Measurements from ENCODE around the gene ASAP2.

Gene ASAP2

GRCh38 chr2:9299161-9300100, 92.8 kb downstream of the ASAP2 start:
- no peak overlapping the region for H3K27ac ChIP-seq (ENCODE audit: low read length)
- H3K9me3 ChIP-seq (replicated peaks; ENCODE audit: insufficient read depth, low read length) = no peaks in the 10 kb centered on the region
- no peak overlapping the region for H3K9ac ChIP-seq (ENCODE audit: low read length)
- no peaks in the 10 kb centered on the region for H3K79me2 ChIP-seq (ENCODE audit: low read length)
- TF ChIP-seq, protein P1, sequence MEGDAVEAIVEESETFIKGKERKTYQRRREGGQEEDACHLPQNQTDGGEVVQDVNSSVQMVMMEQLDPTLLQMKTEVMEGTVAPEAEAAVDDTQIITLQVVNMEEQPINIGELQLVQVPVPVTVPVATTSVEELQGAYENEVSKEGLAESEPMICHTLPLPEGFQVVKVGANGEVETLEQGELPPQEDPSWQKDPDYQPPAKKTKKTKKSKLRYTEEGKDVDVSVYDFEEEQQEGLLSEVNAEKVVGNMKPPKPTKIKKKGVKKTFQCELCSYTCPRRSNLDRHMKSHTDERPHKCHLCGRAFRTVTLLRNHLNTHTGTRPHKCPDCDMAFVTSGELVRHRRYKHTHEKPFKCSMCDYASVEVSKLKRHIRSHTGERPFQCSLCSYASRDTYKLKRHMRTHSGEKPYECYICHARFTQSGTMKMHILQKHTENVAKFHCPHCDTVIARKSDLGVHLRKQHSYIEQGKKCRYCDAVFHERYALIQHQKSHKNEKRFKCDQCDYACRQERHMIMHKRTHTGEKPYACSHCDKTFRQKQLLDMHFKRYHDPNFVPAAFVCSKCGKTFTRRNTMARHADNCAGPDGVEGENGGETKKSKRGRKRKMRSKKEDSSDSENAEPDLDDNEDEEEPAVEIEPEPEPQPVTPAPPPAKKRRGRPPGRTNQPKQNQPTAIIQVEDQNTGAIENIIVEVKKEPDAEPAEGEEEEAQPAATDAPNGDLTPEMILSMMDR (IDR thresholded peaks at IDR 0.05; ENCODE audit: low read length) = no peak
- no peak for TF ChIP-seq EZH2phosphoT487 (IDR thresholded peaks at IDR 0.05; ENCODE audit: low read length)
- TF ChIP-seq EZH2 (optimal IDR thresholded peaks at IDR 0.05; ENCODE audit: low read depth, low read length) = no peak
- H2AFZ ChIP-seq (ENCODE audit: low read length) = no peak overlapping the region
- no peaks in the 10 kb centered on the region for H3K9me2 ChIP-seq (replicated peaks; ENCODE audit: insufficient read depth, low read length)
- H3K27me3 ChIP-seq (replicated peaks; ENCODE audit: insufficient read depth, low read length) = no peaks in the 10 kb centered on the region
- no peaks in the 10 kb centered on the region for H3F3A ChIP-seq (ENCODE audit: insufficient read depth, low read length)
- no peaks in the 10 kb centered on the region for H3K36me3 ChIP-seq (replicated peaks; ENCODE audit: insufficient read depth, low read length)
- no peak for DNase-seq
- no peaks in the 10 kb centered on the region for H4K20me1 ChIP-seq (ENCODE audit: insufficient read depth, low read length)
- no peak overlapping the region for H3K4me3 ChIP-seq (ENCODE audit: low read length)
- peaks cover 6% of the 10 kb centered on the region; the same call in 1 of the 2 replicates for H3K4me1 ChIP-seq (ENCODE audit: low read length)
- H3K4me2 ChIP-seq (ENCODE audit: low read depth, low read length) = no peak overlapping the region

DNA sequence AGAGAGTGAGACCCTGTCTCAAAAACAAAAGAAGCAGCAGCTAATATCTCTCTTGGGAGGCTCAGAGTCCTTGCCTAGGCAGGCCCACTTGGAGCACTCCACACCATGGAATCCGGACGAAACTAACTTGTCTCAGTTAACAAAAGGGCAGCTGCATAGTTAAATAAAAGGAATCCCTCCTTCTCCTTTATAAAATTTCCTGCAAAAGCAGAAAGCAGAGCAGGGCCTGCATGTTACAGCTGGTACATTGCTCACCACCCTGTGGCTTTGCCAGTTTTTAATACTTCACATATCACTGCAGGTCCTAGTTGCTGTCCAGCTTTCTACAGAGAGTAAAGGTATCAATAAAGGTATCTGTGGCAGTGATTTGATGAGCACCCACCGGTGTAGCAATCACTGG, 93.6 kb downstream of the ASAP2 start:
- Histone ChIP-seq H3K9me2 (replicated peaks; ENCODE audit: insufficient read depth, low read length) (no peaks in the 10 kb centered on the region), H3K4me3 (ENCODE audit: low read length) (no peak overlapping the region), H3K36me3 (replicated peaks; ENCODE audit: insufficient read depth, low read length) (no peaks in the 10 kb centered on the region), H4K20me1 (ENCODE audit: insufficient read depth, low read length) (no peaks in the 10 kb centered on the region), H3K9me3 (replicated peaks; ENCODE audit: insufficient read depth, low read length) (no peaks in the 10 kb centered on the region), H3K27me3 (replicated peaks; ENCODE audit: insufficient read depth, low read length) (no peaks in the 10 kb centered on the region), H2AFZ (ENCODE audit: low read length) (no peak overlapping the region), H3K27ac (ENCODE audit: low read length) (no peak overlapping the region), H3K4me1 (ENCODE audit: low read length) (no peaks in the 10 kb centered on the region), H3K4me2 (ENCODE audit: low read depth, low read length) (no peak overlapping the region), H3K79me2 (ENCODE audit: low read length) (no peaks in the 10 kb centered on the region), H3K9ac (ENCODE audit: low read length) (no peak overlapping the region), H3F3A (ENCODE audit: insufficient read depth, low read length) (no peaks in the 10 kb centered on the region)
- TF ChIP-seq EZH2 (optimal IDR thresholded peaks at IDR 0.05; ENCODE audit: low read depth, low read length) (no peak), EZH2phosphoT487 (IDR thresholded peaks at IDR 0.05; ENCODE audit: low read length) (no peak)
- TF ChIP-seq, protein P1 (IDR thresholded peaks at IDR 0.05; ENCODE audit: low read length) = no peak
- no peak for DNase-seq

DNA sequence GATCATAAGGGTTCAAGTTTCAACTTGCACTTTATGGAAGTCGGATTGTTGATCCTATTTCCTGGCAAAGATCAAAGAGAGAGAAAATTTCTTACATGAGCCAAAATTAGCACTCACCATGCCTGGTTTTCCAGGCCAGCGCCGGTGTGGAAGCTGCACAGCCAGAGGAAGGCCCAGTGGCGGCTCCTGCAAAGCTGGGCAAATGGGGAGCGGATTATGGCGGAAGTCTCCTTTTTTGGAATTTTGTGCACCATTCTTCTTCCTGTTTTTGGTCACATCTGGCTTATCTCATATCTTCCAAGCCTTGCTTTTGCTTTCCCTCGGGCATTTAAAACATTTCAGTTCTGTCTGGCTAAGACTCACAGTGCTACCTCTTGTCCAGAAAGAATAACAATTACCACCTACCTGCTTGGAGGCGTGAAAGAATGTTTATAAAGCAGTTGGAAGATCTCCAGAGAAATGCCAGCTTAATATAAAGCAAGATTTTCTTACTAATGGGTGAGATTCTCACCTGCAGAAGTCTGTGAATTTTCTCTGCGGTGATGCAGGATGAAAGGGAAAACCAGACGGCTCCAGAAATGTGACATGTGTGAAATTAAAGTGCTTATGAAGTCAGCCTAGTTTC, 94.3 kb downstream of the ASAP2 start:
- Histone ChIP-seq H3K4me1 (ENCODE audit: low read length) (no peaks in the 10 kb centered on the region), H2AFZ (ENCODE audit: low read length) (no peak overlapping the region), H3K79me2 (ENCODE audit: low read length) (no peaks in the 10 kb centered on the region), H3K27me3 (replicated peaks; ENCODE audit: insufficient read depth, low read length) (no peaks in the 10 kb centered on the region), H4K20me1 (ENCODE audit: insufficient read depth, low read length) (no peaks in the 10 kb centered on the region), H3K9me3 (replicated peaks; ENCODE audit: insufficient read depth, low read length) (no peaks in the 10 kb centered on the region), H3K4me2 (ENCODE audit: low read depth, low read length) (no peak overlapping the region), H3K9ac (ENCODE audit: low read length) (no peak overlapping the region), H3K9me2 (replicated peaks; ENCODE audit: insufficient read depth, low read length) (no peaks in the 10 kb centered on the region), H3K27ac (ENCODE audit: low read length) (no peak overlapping the region), H3F3A (ENCODE audit: insufficient read depth, low read length) (no peaks in the 10 kb centered on the region), H3K4me3 (ENCODE audit: low read length) (no peak overlapping the region), H3K36me3 (replicated peaks; ENCODE audit: insufficient read depth, low read length) (no peaks in the 10 kb centered on the region)
- TF ChIP-seq, protein P1 (IDR thresholded peaks at IDR 0.05; ENCODE audit: low read length) = no peak
- TF ChIP-seq EZH2phosphoT487 (IDR thresholded peaks at IDR 0.05; ENCODE audit: low read length) (no peak), EZH2 (optimal IDR thresholded peaks at IDR 0.05; ENCODE audit: low read depth, low read length) (no peak)
- DNase-seq = no peak
